ENCODE data around the gene MATN3. TPM values are rescaled to one million over a fixed set of nuclear protein-coding genes. Genes with fewer than 3 reads are reported as not detected.

Gene MATN3
- 1 to 10 TPM in 3 of 4 donors, under 1 TPM in 1; 0.28 to 9.1 (median 1.5) TPM for total RNA-seq

GRCh38 chr2:20012282-20013125 is at the start of gene MATN3:
Gene MATN3, minus strand, starts transcription at chr2:20012668. Its CDS starts 37 bp downstream, at chr2:20012631.
- DNase-seq (ENCODE audit: low spot score) (no peak), ATAC-seq (ENCODE audit: low FRiP score) (peak; percentile 67)

GRCh38 chr2:20061940-20062339 is 49.5 kb upstream of the MATN3 start:
- ATAC-seq (ENCODE audit: low FRiP score) (no peak), DNase-seq (ENCODE audit: low spot score) (no peak)
- no peak for TF ChIP-seq CTCF (IDR thresholded peaks at IDR 0.05)

More at GRCh38 chr2:20012282-20013125, at the start of gene MATN3:
- no peak for TF ChIP-seq CTCF (IDR thresholded peaks at IDR 0.05)

GRCh38 chr2:20061476-20061875 is 49.0 kb upstream of the MATN3 start:
- DNase-seq (ENCODE audit: low spot score) (no peak), ATAC-seq (ENCODE audit: low FRiP score) (no peak)
- no peak for TF ChIP-seq CTCF (IDR thresholded peaks at IDR 0.05)

GRCh38 chr2:20060106-20060505 is 47.6 kb upstream of the MATN3 start:
- no peak for DNase-seq (ENCODE audit: low spot score)
- no peak for ATAC-seq (ENCODE audit: low FRiP score)
- no peak for TF ChIP-seq CTCF (IDR thresholded peaks at IDR 0.05)

- DNase-seq (ENCODE audit: low spot score) (no peak), ATAC-seq (ENCODE audit: low FRiP score) (no peak)
- TF ChIP-seq CTCF (IDR thresholded peaks at IDR 0.05) = no peak
Observed at GRCh38 chr2:20057268-20057667, 44.8 kb upstream of the MATN3 start.

- no peak for TF ChIP-seq CTCF (IDR thresholded peaks at IDR 0.05)
- DNase-seq (ENCODE audit: low spot score) (no peak), ATAC-seq (ENCODE audit: low FRiP score) (no peak)
Observed at GRCh38 chr2:20054931-20055330, 42.5 kb upstream of the MATN3 start.

GRCh38 chr2:20054119-20054518 is 41.7 kb upstream of the MATN3 start:
- ATAC-seq (ENCODE audit: low FRiP score) = no peak
- DNase-seq (ENCODE audit: low spot score) = no peak
- TF ChIP-seq CTCF (IDR thresholded peaks at IDR 0.05) = no peak

Measured in omental fat pad (tissue), 4 donors.